ENCODE data around the gene ERMN. TPM values are rescaled to one million over a fixed set of nuclear protein-coding genes. Genes with fewer than 3 reads are reported as not detected.
"Not testable (repeated sequence)": the region's sequence is repeated elsewhere in the genome, so short reads cannot be mapped to it uniquely, and the experiment has no call there.

Gene ERMN, protein sequence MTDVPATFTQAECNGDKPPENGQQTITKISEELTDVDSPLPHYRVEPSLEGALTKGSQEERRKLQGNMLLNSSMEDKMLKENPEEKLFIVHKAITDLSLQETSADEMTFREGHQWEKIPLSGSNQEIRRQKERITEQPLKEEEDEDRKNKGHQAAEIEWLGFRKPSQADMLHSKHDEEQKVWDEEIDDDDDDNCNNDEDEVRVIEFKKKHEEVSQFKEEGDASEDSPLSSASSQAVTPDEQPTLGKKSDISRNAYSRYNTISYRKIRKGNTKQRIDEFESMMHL
- under 1 TPM; 0.06 to 0.10 TPM for polyA plus RNA-seq

GRCh38 chr2:157325786-157326185 is at the start of gene ERMN:
Gene ERMN, minus strand, starts transcription at chr2:157325824. Its CDS starts 182 bp downstream, at chr2:157325642.
- Histone ChIP-seq H3K36me3 (ENCODE audit: control insufficient read depth in 2 of 2, insufficient read depth in 2 of 2, low read length in 1 of 2) (no peaks in the 10 kb centered on the region), H3K4me1 (ENCODE audit: control insufficient read depth in 2 of 2, insufficient read depth in 2 of 2, low read length in 1 of 2) (no peaks in the 10 kb centered on the region), H3K9me3 (ENCODE audit: control insufficient read depth in 2 of 2, insufficient read depth in 1 of 2, low read depth in 1 of 2, low read length in 1 of 2) (no peaks in the 10 kb centered on the region), H3K4me3 (ENCODE audit: low read depth in 1 of 2, low read length in 2 of 2) (no peak within 1 kb of the TSS), H3K27me3 (ENCODE audit: control insufficient read depth in 1 of 2, insufficient read depth in 2 of 2, low read length in 2 of 2) (no peaks in the 10 kb centered on the region), H3K27ac (ENCODE audit: low read depth in 2 of 2, low read length in 1 of 2) (no peak within 1 kb of the TSS)

DNA sequence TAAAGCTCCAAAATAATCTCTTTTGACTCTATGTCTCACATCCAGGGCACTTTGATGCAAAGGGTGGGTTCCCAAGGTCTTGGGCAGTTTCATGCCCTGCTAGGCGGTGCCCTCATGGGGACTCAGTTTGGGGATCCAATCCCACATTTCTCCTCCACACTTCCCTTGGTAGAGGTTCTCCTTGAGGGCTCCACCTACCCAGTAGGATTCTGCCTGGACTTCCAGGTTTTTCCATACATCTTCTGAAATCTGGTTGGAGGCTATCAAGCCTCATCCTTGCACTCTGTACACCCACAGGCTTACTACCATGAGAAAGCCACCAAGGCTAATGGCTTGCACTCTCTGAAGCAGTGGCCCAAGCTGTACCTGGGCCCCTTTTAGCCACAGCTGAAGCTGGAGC is 49.8 kb upstream of the ERMN start:
- peaks cover 4 to 5% of the 10 kb centered on the region in 2 donors for H3K9me3 ChIP-seq (ENCODE audit: control insufficient read depth in 2 of 2, insufficient read depth in 1 of 2, low read depth in 1 of 2, low read length in 1 of 2)
- no peak overlapping the region for H3K4me3 ChIP-seq (ENCODE audit: low read depth in 1 of 2, low read length in 2 of 2)
- H3K4me1 ChIP-seq (ENCODE audit: control insufficient read depth in 2 of 2, insufficient read depth in 2 of 2, low read length in 1 of 2): no peaks in the 10 kb centered on the region
- no peaks in the 10 kb centered on the region for H3K36me3 ChIP-seq (ENCODE audit: control insufficient read depth in 2 of 2, insufficient read depth in 2 of 2, low read length in 1 of 2)
- H3K27me3 ChIP-seq (ENCODE audit: control insufficient read depth in 1 of 2, insufficient read depth in 2 of 2, low read length in 2 of 2): no peaks in the 10 kb centered on the region
- 91 to 100% methylated on average over 1 of the region's 1 CpG for WGBS, 2 donors
- H3K27ac ChIP-seq (ENCODE audit: low read depth in 2 of 2, low read length in 1 of 2): no peak overlapping the region

- 89 to 90% methylated on average over 12 to 16 of the region's 25 CpGs for WGBS, 2 donors
- H3K9me3 ChIP-seq (ENCODE audit: control insufficient read depth in 2 of 2, insufficient read depth in 1 of 2, low read depth in 1 of 2, low read length in 1 of 2): not testable (repeated sequence)
These were observed 42.9 kb upstream of the ERMN start for GRCh38 chr2:157368508-157368907.

DNA sequence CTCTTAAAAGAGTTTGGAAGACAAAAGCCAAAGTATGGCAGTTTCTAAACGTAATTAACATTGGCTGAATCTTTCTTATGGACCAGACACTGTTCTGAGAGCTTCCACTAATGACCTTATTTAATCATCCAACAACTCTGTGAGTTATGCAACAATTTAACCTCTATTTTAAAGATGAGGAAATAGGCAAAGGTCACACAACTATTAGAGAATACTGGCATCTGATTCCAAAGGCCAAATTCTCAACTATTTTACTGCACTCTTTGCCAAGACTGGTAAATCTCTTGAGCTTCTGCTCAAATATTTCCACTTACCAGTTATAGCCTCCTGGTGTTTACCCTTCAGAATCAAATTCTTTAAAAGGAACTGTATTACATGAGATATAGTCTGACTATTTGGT is 42.1 kb upstream of the ERMN start:
- no peaks in the 10 kb centered on the region for H3K4me1 ChIP-seq (ENCODE audit: control insufficient read depth in 2 of 2, insufficient read depth in 2 of 2, low read length in 1 of 2)
- H3K9me3 ChIP-seq (ENCODE audit: control insufficient read depth in 2 of 2, insufficient read depth in 1 of 2, low read depth in 1 of 2, low read length in 1 of 2): no peaks in the 10 kb centered on the region
- H3K4me3 ChIP-seq (ENCODE audit: low read depth in 1 of 2, low read length in 2 of 2): no peak overlapping the region
- H3K27ac ChIP-seq (ENCODE audit: low read depth in 2 of 2, low read length in 1 of 2): no peak overlapping the region
- WGBS, 2 donors: 42 to 62% methylated on average over 1 of the region's 1 CpG
- no peaks in the 10 kb centered on the region for H3K27me3 ChIP-seq (ENCODE audit: control insufficient read depth in 1 of 2, insufficient read depth in 2 of 2, low read length in 2 of 2)
- no peaks in the 10 kb centered on the region for H3K36me3 ChIP-seq (ENCODE audit: control insufficient read depth in 2 of 2, insufficient read depth in 2 of 2, low read length in 1 of 2)

More at GRCh38 chr2:157368508-157368907, 42.9 kb upstream of the ERMN start:
- not testable (repeated sequence) for H3K36me3 ChIP-seq (ENCODE audit: control insufficient read depth in 2 of 2, insufficient read depth in 2 of 2, low read length in 1 of 2); H3K27ac ChIP-seq (ENCODE audit: low read depth in 2 of 2, low read length in 1 of 2); H3K4me3 ChIP-seq (ENCODE audit: low read depth in 1 of 2, low read length in 2 of 2); H3K27me3 ChIP-seq (ENCODE audit: control insufficient read depth in 1 of 2, insufficient read depth in 2 of 2, low read length in 2 of 2); H3K4me1 ChIP-seq (ENCODE audit: control insufficient read depth in 2 of 2, insufficient read depth in 2 of 2, low read length in 1 of 2)

DNA sequence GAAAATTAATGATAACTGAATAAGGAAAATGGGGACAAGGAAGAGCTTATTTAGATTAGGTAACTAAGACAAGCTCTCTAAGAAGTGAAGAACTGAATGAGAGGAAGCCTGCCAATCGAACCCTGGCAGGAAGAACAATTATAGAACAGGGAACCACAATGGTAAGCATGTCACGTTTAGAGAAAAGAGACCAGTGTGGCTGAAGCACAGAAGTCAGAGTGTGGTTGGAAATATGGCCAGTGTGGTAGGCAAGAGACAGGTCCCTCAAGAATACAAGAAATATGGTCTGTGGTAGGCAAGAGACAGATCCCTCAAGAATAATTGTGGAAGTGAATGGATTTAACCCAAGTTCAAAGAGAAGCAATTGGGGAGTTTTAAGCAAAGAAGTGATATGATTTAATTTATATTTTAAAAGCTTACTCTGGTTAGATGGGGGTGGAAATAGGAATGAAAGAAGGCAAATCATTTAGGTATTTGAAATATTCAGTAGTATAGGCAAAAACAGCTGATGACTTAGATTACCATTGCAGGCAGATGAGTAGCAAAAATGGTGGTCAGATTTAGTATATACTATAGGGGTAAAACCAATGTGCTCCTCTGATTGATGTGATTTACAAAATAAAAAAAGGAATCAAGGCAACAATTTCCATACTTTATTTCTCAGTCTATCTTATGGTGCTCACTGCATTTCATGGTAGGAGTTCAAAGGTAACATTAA is 38.8 kb upstream of the ERMN start:
- H3K9me3 ChIP-seq (ENCODE audit: control insufficient read depth in 2 of 2, insufficient read depth in 1 of 2, low read depth in 1 of 2, low read length in 1 of 2): peaks cover 0 to 2% of the 10 kb centered on the region in 2 donors
- H3K36me3 ChIP-seq (ENCODE audit: control insufficient read depth in 2 of 2, insufficient read depth in 2 of 2, low read length in 1 of 2): no peaks in the 10 kb centered on the region
- H3K4me1 ChIP-seq (ENCODE audit: control insufficient read depth in 2 of 2, insufficient read depth in 2 of 2, low read length in 1 of 2): no peaks in the 10 kb centered on the region
- 45 to 55% methylated on average over 2 of the region's 2 CpGs for WGBS, 2 donors
- no peak overlapping the region for H3K27ac ChIP-seq (ENCODE audit: low read depth in 2 of 2, low read length in 1 of 2)
- no peaks in the 10 kb centered on the region for H3K27me3 ChIP-seq (ENCODE audit: control insufficient read depth in 1 of 2, insufficient read depth in 2 of 2, low read length in 2 of 2)
- H3K4me3 ChIP-seq (ENCODE audit: low read depth in 1 of 2, low read length in 2 of 2): no peak overlapping the region

DNA sequence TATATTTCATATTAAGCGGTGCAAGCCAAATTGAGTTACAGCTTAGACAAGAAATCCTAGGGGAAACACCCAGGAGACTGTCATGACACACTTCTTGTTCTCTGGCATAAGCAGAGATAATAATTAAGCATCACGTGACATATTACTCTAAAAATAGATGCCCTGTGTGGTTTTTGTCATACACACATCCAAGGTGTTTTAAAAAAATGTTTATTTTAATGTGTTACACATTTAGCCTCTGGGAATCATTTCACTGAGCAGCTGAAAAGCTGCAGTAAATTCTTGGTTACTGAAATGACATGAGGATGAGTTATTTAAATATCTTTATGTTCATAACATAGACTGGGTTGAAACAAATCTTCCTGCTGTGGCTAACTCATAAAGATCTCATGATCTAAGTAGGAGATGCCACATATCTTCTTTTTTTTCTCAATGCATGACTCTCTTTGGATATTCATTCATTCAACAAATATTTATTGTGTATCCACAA is 38.0 kb upstream of the ERMN start:
- H3K4me1 ChIP-seq (ENCODE audit: control insufficient read depth in 2 of 2, insufficient read depth in 2 of 2, low read length in 1 of 2): no peaks in the 10 kb centered on the region
- H3K4me3 ChIP-seq (ENCODE audit: low read depth in 1 of 2, low read length in 2 of 2): no peak overlapping the region
- H3K27me3 ChIP-seq (ENCODE audit: control insufficient read depth in 1 of 2, insufficient read depth in 2 of 2, low read length in 2 of 2): no peaks in the 10 kb centered on the region
- H3K9me3 ChIP-seq (ENCODE audit: control insufficient read depth in 2 of 2, insufficient read depth in 1 of 2, low read depth in 1 of 2, low read length in 1 of 2): peaks cover 0 to 2% of the 10 kb centered on the region in 2 donors
- no peak overlapping the region for H3K27ac ChIP-seq (ENCODE audit: low read depth in 2 of 2, low read length in 1 of 2)
- H3K36me3 ChIP-seq (ENCODE audit: control insufficient read depth in 2 of 2, insufficient read depth in 2 of 2, low read length in 1 of 2): no peaks in the 10 kb centered on the region
- WGBS, 2 donors: 31 to 56% methylated on average over 2 of the region's 2 CpGs

GRCh38 chr2:157362627-157363026 is 37.0 kb upstream of the ERMN start:
- H3K4me3 ChIP-seq (ENCODE audit: low read depth in 1 of 2, low read length in 2 of 2): no peak overlapping the region
- H3K36me3 ChIP-seq (ENCODE audit: control insufficient read depth in 2 of 2, insufficient read depth in 2 of 2, low read length in 1 of 2): no peaks in the 10 kb centered on the region
- H3K27me3 ChIP-seq (ENCODE audit: control insufficient read depth in 1 of 2, insufficient read depth in 2 of 2, low read length in 2 of 2): no peaks in the 10 kb centered on the region
- H3K4me1 ChIP-seq (ENCODE audit: control insufficient read depth in 2 of 2, insufficient read depth in 2 of 2, low read length in 1 of 2): no peaks in the 10 kb centered on the region
- no peak overlapping the region for H3K27ac ChIP-seq (ENCODE audit: low read depth in 2 of 2, low read length in 1 of 2)
- 94% methylated on average over 2 of the region's 2 CpGs for WGBS, 2 donors
- peaks cover 0 to 2% of the 10 kb centered on the region in 2 donors for H3K9me3 ChIP-seq (ENCODE audit: control insufficient read depth in 2 of 2, insufficient read depth in 1 of 2, low read depth in 1 of 2, low read length in 1 of 2)

GRCh38 chr2:157361526-157361925 is 35.9 kb upstream of the ERMN start:
- no peaks in the 10 kb centered on the region for H3K4me1 ChIP-seq (ENCODE audit: control insufficient read depth in 2 of 2, insufficient read depth in 2 of 2, low read length in 1 of 2)
- no peak overlapping the region for H3K4me3 ChIP-seq (ENCODE audit: low read depth in 1 of 2, low read length in 2 of 2)
- no peaks in the 10 kb centered on the region for H3K36me3 ChIP-seq (ENCODE audit: control insufficient read depth in 2 of 2, insufficient read depth in 2 of 2, low read length in 1 of 2)
- H3K27me3 ChIP-seq (ENCODE audit: control insufficient read depth in 1 of 2, insufficient read depth in 2 of 2, low read length in 2 of 2): no peaks in the 10 kb centered on the region
- peaks cover 0 to 2% of the 10 kb centered on the region in 2 donors for H3K9me3 ChIP-seq (ENCODE audit: control insufficient read depth in 2 of 2, insufficient read depth in 1 of 2, low read depth in 1 of 2, low read length in 1 of 2)
- H3K27ac ChIP-seq (ENCODE audit: low read depth in 2 of 2, low read length in 1 of 2): no peak overlapping the region

DNA sequence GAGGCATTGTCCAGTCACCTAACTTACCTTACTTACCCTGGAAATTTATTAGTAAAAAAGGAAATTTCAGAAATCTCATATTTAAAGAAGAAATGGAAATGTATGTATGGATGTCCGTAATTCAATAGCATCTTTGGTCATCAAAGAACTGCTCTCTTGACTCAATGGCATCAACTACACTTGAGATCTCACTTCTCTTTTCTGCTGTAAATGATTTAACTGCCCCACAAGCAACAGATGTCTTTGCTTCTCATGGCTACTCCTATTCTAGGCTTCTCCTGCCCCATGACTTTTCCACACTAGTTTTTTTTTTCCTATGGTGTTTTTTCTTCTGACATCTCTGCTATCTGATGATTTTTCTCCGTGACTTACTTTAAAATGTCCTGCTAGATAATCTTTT is 34.0 kb upstream of the ERMN start:
- Histone ChIP-seq H3K27ac (ENCODE audit: low read depth in 2 of 2, low read length in 1 of 2) (no peak overlapping the region), H3K36me3 (ENCODE audit: control insufficient read depth in 2 of 2, insufficient read depth in 2 of 2, low read length in 1 of 2) (no peaks in the 10 kb centered on the region), H3K9me3 (ENCODE audit: control insufficient read depth in 2 of 2, insufficient read depth in 1 of 2, low read depth in 1 of 2, low read length in 1 of 2) (peaks cover 0 to 2% of the 10 kb centered on the region in 2 donors), H3K4me3 (ENCODE audit: low read depth in 1 of 2, low read length in 2 of 2) (no peak overlapping the region), H3K4me1 (ENCODE audit: control insufficient read depth in 2 of 2, insufficient read depth in 2 of 2, low read length in 1 of 2) (no peaks in the 10 kb centered on the region), H3K27me3 (ENCODE audit: control insufficient read depth in 1 of 2, insufficient read depth in 2 of 2, low read length in 2 of 2) (no peaks in the 10 kb centered on the region)
- WGBS, 2 donors: 90 to 92% methylated on average over 2 of the region's 2 CpGs

DNA sequence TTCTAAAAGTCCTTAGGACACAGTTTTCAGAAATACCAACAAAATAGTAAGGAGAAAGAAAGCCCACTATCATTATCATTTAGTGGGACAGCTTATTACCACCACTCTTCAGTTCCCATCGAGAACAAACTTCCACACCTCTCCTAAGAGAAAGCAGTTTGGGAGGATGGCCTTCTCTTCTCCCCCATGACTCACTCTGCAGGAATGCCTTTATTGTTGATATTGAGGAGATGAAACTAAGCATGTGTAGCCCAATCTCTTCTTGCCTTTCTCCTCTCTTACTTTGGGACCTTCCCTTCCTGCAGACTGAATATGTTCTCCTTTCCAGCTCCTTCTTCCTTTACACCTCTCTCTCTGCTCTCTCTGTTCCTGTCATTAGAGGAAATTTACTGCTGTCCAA is 30.0 kb upstream of the ERMN start:
- Histone ChIP-seq H3K4me1 (ENCODE audit: control insufficient read depth in 2 of 2, insufficient read depth in 2 of 2, low read length in 1 of 2) (no peaks in the 10 kb centered on the region), H3K36me3 (ENCODE audit: control insufficient read depth in 2 of 2, insufficient read depth in 2 of 2, low read length in 1 of 2) (no peaks in the 10 kb centered on the region), H3K9me3 (ENCODE audit: control insufficient read depth in 2 of 2, insufficient read depth in 1 of 2, low read depth in 1 of 2, low read length in 1 of 2) (no peaks in the 10 kb centered on the region), H3K27me3 (ENCODE audit: control insufficient read depth in 1 of 2, insufficient read depth in 2 of 2, low read length in 2 of 2) (no peaks in the 10 kb centered on the region), H3K27ac (ENCODE audit: low read depth in 2 of 2, low read length in 1 of 2) (no peak overlapping the region), H3K4me3 (ENCODE audit: low read depth in 1 of 2, low read length in 2 of 2) (no peak overlapping the region)
- WGBS, 2 donors: 43 to 56% methylated on average over 1 of the region's 1 CpG
